WERI-Rb-1 (cell line): ENCODE measurements around the gene ANKRD44.
"Not testable (repeated sequence)": the region's sequence is repeated elsewhere in the genome, so short reads cannot be mapped to it uniquely, and the experiment has no call there.

Experiments used
- DNase-seq: peaks from one replicate; pipeline ENCODE4 v3.0.0-alpha.2; 2020
- H3K27ac ChIP-seq: fragments of 250-450 bp; sonication (Bioruptor Pico); 2 replicates; pipeline ENCODE4 v1.5.1; 2020; ENCODE audit warnings: mild to moderate bottlenecking, moderate library complexity
- H3K27me3 ChIP-seq: fragments of 250-450 bp; sonication (Bioruptor Pico); 2 replicates; pipeline ENCODE4 v1.5.1; 2021; ENCODE audit warnings: mild to moderate bottlenecking, low read depth, moderate library complexity; ENCODE audit not compliant: insufficient read depth, severe bottlenecking
- H3K36me3 ChIP-seq: fragments of 250-450 bp; sonication (Bioruptor Pico); 2 replicates; pipeline ENCODE4 v1.5.1; 2020; ENCODE audit warnings: mild to moderate bottlenecking, moderate library complexity
- H3K4me3 ChIP-seq: 2 replicates; pipeline ENCODE4 v1.5.1; 2011; ENCODE audit warnings: low read depth, mild to moderate bottlenecking, control low read depth, low read length
- H3K9me3 ChIP-seq: fragments of 250-450 bp; sonication (Bioruptor Pico); 2 replicates; pipeline ENCODE4 v1.5.1; 2021; ENCODE audit warnings: mild to moderate bottlenecking, moderate library complexity; ENCODE audit not compliant: severe bottlenecking
- TF ChIP-seq, protein P1 (sequence below): IDR thresholded peaks from 2 replicates; pipeline ENCODE4 v1.5.1; 2011; ENCODE audit warnings: low read depth, mild to moderate bottlenecking, control low read depth, inconsistent platforms, low read length

The ANKRD44 gene

DNA sequence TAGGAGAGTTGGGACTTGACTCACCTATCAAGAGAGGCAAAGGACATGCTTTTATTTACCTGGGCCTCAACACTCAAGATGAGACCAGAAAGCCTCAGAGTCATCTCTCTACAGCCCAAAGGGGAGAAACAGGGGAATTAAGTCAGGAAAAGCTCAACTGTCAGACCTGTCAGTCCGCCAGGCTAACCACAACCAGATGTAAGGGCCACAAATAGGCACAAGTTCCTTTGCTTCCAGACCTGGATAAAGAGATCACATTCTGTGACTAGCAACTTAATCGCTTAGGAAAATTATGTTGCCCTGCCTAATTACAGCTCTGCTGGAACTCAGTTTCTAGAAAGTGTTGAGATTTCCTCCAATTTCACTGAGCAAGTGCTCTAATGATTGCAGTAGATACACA, 67.9 kb downstream of the ANKRD44 start:
- Histone ChIP-seq H3K9me3 (no peaks in the 10 kb centered on the region), H3K27ac (no peak overlapping the region), H3K4me3 (no peak overlapping the region), H3K36me3 (no peaks in the 10 kb centered on the region), H3K27me3 (no peaks in the 10 kb centered on the region)
- TF ChIP-seq, protein P1, sequence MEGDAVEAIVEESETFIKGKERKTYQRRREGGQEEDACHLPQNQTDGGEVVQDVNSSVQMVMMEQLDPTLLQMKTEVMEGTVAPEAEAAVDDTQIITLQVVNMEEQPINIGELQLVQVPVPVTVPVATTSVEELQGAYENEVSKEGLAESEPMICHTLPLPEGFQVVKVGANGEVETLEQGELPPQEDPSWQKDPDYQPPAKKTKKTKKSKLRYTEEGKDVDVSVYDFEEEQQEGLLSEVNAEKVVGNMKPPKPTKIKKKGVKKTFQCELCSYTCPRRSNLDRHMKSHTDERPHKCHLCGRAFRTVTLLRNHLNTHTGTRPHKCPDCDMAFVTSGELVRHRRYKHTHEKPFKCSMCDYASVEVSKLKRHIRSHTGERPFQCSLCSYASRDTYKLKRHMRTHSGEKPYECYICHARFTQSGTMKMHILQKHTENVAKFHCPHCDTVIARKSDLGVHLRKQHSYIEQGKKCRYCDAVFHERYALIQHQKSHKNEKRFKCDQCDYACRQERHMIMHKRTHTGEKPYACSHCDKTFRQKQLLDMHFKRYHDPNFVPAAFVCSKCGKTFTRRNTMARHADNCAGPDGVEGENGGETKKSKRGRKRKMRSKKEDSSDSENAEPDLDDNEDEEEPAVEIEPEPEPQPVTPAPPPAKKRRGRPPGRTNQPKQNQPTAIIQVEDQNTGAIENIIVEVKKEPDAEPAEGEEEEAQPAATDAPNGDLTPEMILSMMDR, result no peak
- DNase-seq, result no peak

GRCh38 chr2:197241596-197241995, 69.0 kb downstream of the ANKRD44 start:
- no peaks in the 10 kb centered on the region for H3K27me3 ChIP-seq
- H3K9me3 ChIP-seq, result no peaks in the 10 kb centered on the region
- TF ChIP-seq, protein P1, result no peak
- no peaks in the 10 kb centered on the region for H3K36me3 ChIP-seq
- no peak overlapping the region for H3K4me3 ChIP-seq
- no peak for DNase-seq
- no peak overlapping the region for H3K27ac ChIP-seq

DNA sequence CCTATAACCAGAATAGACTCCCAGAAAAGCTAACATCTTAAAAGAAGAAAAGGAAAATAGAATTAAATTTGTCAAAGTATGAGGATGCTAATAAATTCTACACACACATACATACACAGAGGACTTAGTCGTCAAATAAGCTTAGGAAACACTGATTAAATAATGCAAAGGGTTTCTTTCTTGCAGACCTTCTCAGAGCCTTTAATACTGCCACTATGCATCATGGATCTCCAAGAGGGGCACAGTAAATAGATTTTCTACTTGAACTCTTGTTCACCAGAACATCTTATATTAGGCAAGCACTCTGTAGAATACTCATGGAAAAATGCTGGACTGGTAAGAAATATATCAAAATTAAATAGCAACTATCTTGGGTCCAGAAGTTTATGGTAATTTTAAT, 69.4 kb downstream of the ANKRD44 start:
- TF ChIP-seq, protein P1, result no peak
- Histone ChIP-seq H3K4me3 (no peak overlapping the region), H3K36me3 (no peaks in the 10 kb centered on the region), H3K27ac (no peak overlapping the region), H3K9me3 (no peaks in the 10 kb centered on the region), H3K27me3 (no peaks in the 10 kb centered on the region)
- no peak for DNase-seq

DNA sequence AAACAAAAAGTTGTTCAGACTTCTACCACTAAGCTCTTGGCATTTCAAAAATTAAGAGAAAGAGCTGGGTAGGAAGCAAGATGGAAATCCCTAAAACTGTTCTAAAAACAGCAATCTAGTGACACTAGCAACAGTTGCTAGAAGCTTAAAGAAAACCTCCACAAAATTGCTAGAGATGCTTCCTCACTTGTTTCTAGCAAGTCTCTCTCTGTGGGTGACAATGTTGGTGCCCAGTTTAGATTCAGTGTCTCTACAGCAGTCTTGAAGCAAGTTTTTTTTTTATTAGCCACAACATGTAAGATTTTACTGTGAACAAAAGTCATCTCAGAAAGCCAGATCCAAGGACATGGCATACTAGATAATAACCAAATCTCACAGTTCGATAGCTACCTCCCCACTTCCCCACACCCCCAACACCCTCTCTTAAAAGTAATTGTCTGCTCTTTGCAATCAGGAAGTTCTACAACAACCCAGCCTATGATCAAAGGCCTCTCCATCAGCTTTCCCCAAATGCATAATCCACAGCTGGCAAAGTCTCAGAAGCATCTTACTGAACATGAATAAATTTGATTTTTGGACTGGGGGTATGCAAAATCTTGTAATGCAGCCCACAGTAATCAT, 70.0 kb downstream of the ANKRD44 start:
- no peaks in the 10 kb centered on the region for H3K36me3 ChIP-seq
- no peaks in the 10 kb centered on the region for H3K9me3 ChIP-seq
- TF ChIP-seq, protein P1, result no peak
- H3K4me3 ChIP-seq, result no peak overlapping the region
- no peak overlapping the region for H3K27ac ChIP-seq
- no peak for DNase-seq
- H3K27me3 ChIP-seq, result no peaks in the 10 kb centered on the region

- not testable (repeated sequence) for H3K9me3 ChIP-seq, H3K27ac ChIP-seq, H3K27me3 ChIP-seq, H3K36me3 ChIP-seq, H3K4me3 ChIP-seq, DNase-seq
Measured at GRCh38 chr2:197240018-197240417, 70.6 kb downstream of the ANKRD44 start.

DNA sequence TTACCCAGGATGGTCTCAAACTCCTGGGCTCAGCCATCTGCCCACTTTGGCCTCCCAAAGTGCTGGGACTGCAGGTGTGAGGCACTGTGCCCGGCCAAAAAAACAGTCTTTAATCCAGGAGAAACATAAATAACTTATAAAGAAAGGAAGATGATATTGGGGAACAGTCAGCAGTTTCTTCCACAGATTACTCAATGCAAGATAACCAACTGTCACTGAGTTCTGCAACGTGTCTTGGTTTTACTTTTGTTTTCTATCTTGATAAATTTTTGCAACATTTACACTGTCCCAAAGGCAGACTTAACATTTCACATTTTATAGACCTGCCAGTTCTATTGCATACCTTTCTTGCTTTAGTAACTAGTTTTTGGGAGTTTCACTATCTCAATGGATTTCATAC, 71.1 kb downstream of the ANKRD44 start:
- no peaks in the 10 kb centered on the region for H3K36me3 ChIP-seq
- H3K27me3 ChIP-seq, result no peaks in the 10 kb centered on the region
- DNase-seq, result no peak
- H3K27ac ChIP-seq, result no peak overlapping the region
- H3K9me3 ChIP-seq, result no peaks in the 10 kb centered on the region
- TF ChIP-seq, protein P1, result no peak
- no peak overlapping the region for H3K4me3 ChIP-seq
